Measurements from ENCODE around the gene C16orf92. TPM values are rescaled to one million over a fixed set of nuclear protein-coding genes. Genes with fewer than 3 reads are reported as not detected.

Gene C16orf92
- total and polyA plus RNA-seq, 2 of the 8 experiments (the other 6 are each of a cell fraction or from before 2014, with no cell fraction given), result not detected

DNA sequence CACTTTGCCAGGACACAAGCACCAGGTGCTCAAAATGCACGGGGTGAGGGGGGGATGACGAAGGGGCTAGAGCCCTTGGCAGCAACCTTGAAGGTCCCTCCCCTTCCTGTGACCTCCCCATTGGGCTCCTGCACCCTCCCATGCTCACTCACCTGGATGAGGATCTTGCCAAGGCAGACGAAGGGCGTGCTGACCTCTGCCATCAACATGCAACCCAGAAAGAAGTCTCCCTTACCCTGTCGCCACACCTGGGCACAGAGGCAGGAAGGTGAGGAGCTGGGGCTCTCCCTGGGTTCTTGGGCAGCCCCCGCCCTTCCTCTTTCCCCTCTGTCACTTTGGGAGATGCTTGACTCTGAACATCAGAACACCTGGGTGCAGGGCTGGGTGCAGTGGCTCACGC lies 2.6 kb downstream of the C16orf92 start:
- no peak overlapping the region for H2BK5ac ChIP-seq (ENCODE audit: low read depth, low read length)
- no peaks in the 10 kb centered on the region for H3K79me2 ChIP-seq (ENCODE audit: control insufficient read depth in 1 of 2, insufficient read depth in 2 of 2, low read length in 2 of 2)
- H4K20me1 ChIP-seq (replicated peaks in 1 of 2; ENCODE audit: control insufficient read depth in 1 of 2, insufficient read depth in 2 of 2, low read length in 2 of 2), result peaks cover 12 to 16% of the 10 kb centered on the region in 2 experiments
- H3K4me2 ChIP-seq (ENCODE audit: insufficient read depth in 1 of 2, low read depth in 2 of 2, low read length in 2 of 2), result no peak overlapping the region
- H4K8ac ChIP-seq (ENCODE audit: extremely low read depth, insufficient read depth, low read length), result no peak overlapping the region
- H3K9me3 ChIP-seq (ENCODE audit: insufficient read depth in 2 of 2, low read depth in 1 of 2, low read length in 1 of 2), result no peaks in the 10 kb centered on the region
- peaks cover 5% of the 10 kb centered on the region; the same call in 1 of the 2 replicates for H3K79me1 ChIP-seq (ENCODE audit: low read depth, low read length)
- no peak overlapping the region for H4K5ac ChIP-seq (ENCODE audit: insufficient read length, low read depth, low read length)
- no peak overlapping the region for H2AFZ ChIP-seq (ENCODE audit: low read length)
- no peak overlapping the region for H3K14ac ChIP-seq (ENCODE audit: insufficient read length)
- H2BK120ac ChIP-seq (replicated peaks; ENCODE audit: low read depth, low read length), result no peak overlapping the region
- H3K56ac ChIP-seq (replicated peaks; ENCODE audit: insufficient read length, low read depth, low read length), result no peak overlapping the region
- H3K23me2 ChIP-seq (ENCODE audit: low read depth, low read length), result peaks cover 8% of the 10 kb centered on the region; the same call in 1 of the 2 replicates
- no peak overlapping the region for H3K18ac ChIP-seq (ENCODE audit: extremely low read depth, low read length)
- no peak overlapping the region for H3K9ac ChIP-seq (replicated peaks in 1 of 4; ENCODE audit: extremely low read depth in 1 of 4, low read depth in 3 of 4, low read length in 3 of 4)
- WGBS, 2 experiments (ENCODE audit: extremely low coverage in 1 of 2, insufficient coverage in 1 of 2, insufficient read length in 1 of 2, insufficient replicate concordance in 2 of 2, low coverage in 1 of 2, low lambda C conversion rate in 2 of 2, missing lambda C conversion rate in 1 of 2), result 74% methylated on average over 5 of the region's 7 CpGs; no CpG with 5 or more reads in 1 of the 2 experiments
- ChIA-PET POLR2A (ENCODE audit: partially characterized antibody) (interaction anchor here (0.7 to 1.2 kb wide), 2 partner anchors 17 to 25 kb away, joined by 3 to 4 read pairs; no protein-coding TSS in a partner anchor), CTCF (ENCODE audit: partially characterized antibody) (interaction anchor here (1.1 to 1.3 kb wide), 2 partner anchors 20 to 73 kb away, joined by 3 to 6 read pairs; no protein-coding TSS in a partner anchor)
- no peak for DNase-seq (ENCODE audit: low read depth in 1 of 2, low spot score in 2 of 2)
- H2BK15ac ChIP-seq (ENCODE audit: low read length), result no peak overlapping the region
- FAIRE-seq, result no peak
- no peak overlapping the region for H3K4ac ChIP-seq (replicated peaks; ENCODE audit: insufficient read length, low read depth, low read length)
- no peak overlapping the region for H2BK12ac ChIP-seq (ENCODE audit: low read depth, low read length)
- no peak overlapping the region for H3K27ac ChIP-seq (ENCODE audit: low read depth, low read length)
- no peaks in the 10 kb centered on the region for H3K27me3 ChIP-seq (replicated peaks in 1 of 4; ENCODE audit: control insufficient read depth in 3 of 4, extremely low read depth in 1 of 4, insufficient read depth in 3 of 4, low read length in 3 of 4)
- H3K4me1 ChIP-seq (replicated peaks in 1 of 4; ENCODE audit: control insufficient read depth in 3 of 4, insufficient read depth in 4 of 4, low read length in 3 of 4), result peaks cover 0 to 17% (median 10%) of the 10 kb centered on the region in 4 experiments; a peak in 4 of 7 replicates
- no peak overlapping the region for H2BK20ac ChIP-seq (ENCODE audit: low read length)
- no peak overlapping the region for H3K4me3 ChIP-seq (ENCODE audit: extremely low read depth in 1 of 4, insufficient read depth in 2 of 4, low read depth in 3 of 4, low read length in 4 of 4)
- no peak overlapping the region for H2AK5ac ChIP-seq (ENCODE audit: low read depth, low read length)
- H3K36me3 ChIP-seq (ENCODE audit: control insufficient read depth in 2 of 4, insufficient read depth in 4 of 4, low read length in 3 of 4), result peaks cover 0 to 7% (median under 1%) of the 10 kb centered on the region in 4 experiments; a peak in 2 of 8 replicates
- H3K23ac ChIP-seq (ENCODE audit: insufficient read length), result no peak overlapping the region
- H4K91ac ChIP-seq (replicated peaks; ENCODE audit: insufficient read length, low read length), result no peak overlapping the region

Measured in H1 (cell line).